ENCODE data around the gene PTPRN2.

Gene PTPRN2

GRCh38 chr7:157930926-157931466 lies 656.6 kb downstream of the PTPRN2 start:
- TF ChIP-seq CTCF (IDR thresholded peaks at IDR 0.05; ENCODE audit: extremely low read depth, insufficient read depth, missing control alignments), result no peak
- no peak for DNase-seq (ENCODE audit: low spot score)
- in situ Hi-C loops (cut with MboI; ENCODE audit: low pct_unique_long_range_greater_than_20kb, low sequenced_read_pairs, unreplicated experiment), result no loop called here

GRCh38 chr7:157930441-157930840 lies 657.2 kb downstream of the PTPRN2 start:
- no peak for TF ChIP-seq CTCF (IDR thresholded peaks at IDR 0.05; ENCODE audit: extremely low read depth, insufficient read depth, missing control alignments)
- DNase-seq (ENCODE audit: low spot score), result no peak
- in situ Hi-C loops (cut with MboI; ENCODE audit: low pct_unique_long_range_greater_than_20kb, low sequenced_read_pairs, unreplicated experiment), result no loop called here

- in situ Hi-C loops (cut with MboI; ENCODE audit: low pct_unique_long_range_greater_than_20kb, low sequenced_read_pairs, unreplicated experiment), result no loop called here
- DNase-seq (ENCODE audit: low spot score), result no peak
Measured at GRCh38 chr7:157929671-157930070, 658.0 kb downstream of the PTPRN2 start.

GRCh38 chr7:157928808-157929425 lies 658.7 kb downstream of the PTPRN2 start:
- in situ Hi-C loops (cut with MboI; ENCODE audit: low pct_unique_long_range_greater_than_20kb, low sequenced_read_pairs, unreplicated experiment), result no loop called here
- no peak for DNase-seq (ENCODE audit: low spot score)
- TF ChIP-seq CTCF (IDR thresholded peaks at IDR 0.05; ENCODE audit: extremely low read depth, insufficient read depth, missing control alignments), result no peak

More at GRCh38 chr7:157929671-157930070, 658.0 kb downstream of the PTPRN2 start:
- TF ChIP-seq CTCF (IDR thresholded peaks at IDR 0.05; ENCODE audit: extremely low read depth, insufficient read depth, missing control alignments), result no peak

- in situ Hi-C loops (cut with MboI; ENCODE audit: low pct_unique_long_range_greater_than_20kb, low sequenced_read_pairs, unreplicated experiment), result no loop called here
- no peak for TF ChIP-seq CTCF (IDR thresholded peaks at IDR 0.05; ENCODE audit: extremely low read depth, insufficient read depth, missing control alignments)
Measured at GRCh38 chr7:157928171-157928794, 659.3 kb downstream of the PTPRN2 start.

GRCh38 chr7:157927313-157927925 lies 660.2 kb downstream of the PTPRN2 start:
- DNase-seq (ENCODE audit: low spot score), result no peak
- in situ Hi-C loops (cut with MboI; ENCODE audit: low pct_unique_long_range_greater_than_20kb, low sequenced_read_pairs, unreplicated experiment), result no loop called here
- TF ChIP-seq CTCF (IDR thresholded peaks at IDR 0.05; ENCODE audit: extremely low read depth, insufficient read depth, missing control alignments), result no peak

More at GRCh38 chr7:157928171-157928794, 659.3 kb downstream of the PTPRN2 start:
- no peak for DNase-seq (ENCODE audit: low spot score)
